ENCODE measurements around the gene SPEG.

- TF ChIP-seq CTCF (IDR thresholded peaks at IDR 0.05), result no peak
- no peak for TF ChIP-seq POLR2A (IDR thresholded peaks at IDR 0.05)
Measured at GRCh38 chr2:219448776-219449341, 14.2 kb downstream of the SPEG start.

Data from body of pancreas (tissue), 4 donors.